ENCODE data around the gene POU2AF2. TPM values are rescaled to one million over a fixed set of nuclear protein-coding genes. Genes with fewer than 3 reads are reported as not detected.

The POU2AF2 gene
- total and polyA plus RNA-seq, 5 donors from 2014 or later: not detected

Other genes starting within 250 kb of the POU2AF2 start
- not detected for gene POU2AF3, start 52.8 kb downstream of the POU2AF2 start, total RNA-seq
- not detected for gene POU2AF3, start 52.8 kb downstream of the POU2AF2 start, polyA plus RNA-seq
- 4.8 TPM for gene POU2AF1, start 133.6 kb downstream of the POU2AF2 start, total RNA-seq
- 1 to 10 TPM; 1.6 to 3.8 (median 2.2) TPM for gene POU2AF1, start 133.6 kb downstream of the POU2AF2 start, polyA plus RNA-seq

Measured in CD4-positive, CD25-positive, alpha-beta regulatory T cell (primary cell).